Skeletal muscle tissue (tissue), 4 donors: ENCODE measurements around the gene GPD1. TPM values are rescaled to one million over a fixed set of nuclear protein-coding genes. Genes with fewer than 3 reads are reported as not detected.
"Not testable (repeated sequence)": the region's sequence is repeated elsewhere in the genome, so short reads cannot be mapped to it uniquely, and the experiment has no call there.

ENCODE experiments used
- H3K27ac ChIP-seq: one replicate; pipeline ENCODE4 v1.7.0; 2013; ENCODE audit warnings: mild to moderate bottlenecking, low read depth, low read length, inconsistent platforms
- H3K27me3 ChIP-seq, 3 donors: one replicate each; pipeline ENCODE4 v1.7.0; 2013; ENCODE audit warnings: low read length in 3 of 3; ENCODE audit not compliant: control insufficient read depth in 3 of 3, insufficient read depth in 3 of 3
- H3K36me3 ChIP-seq, 3 donors: one replicate each; pipeline ENCODE4 v1.7.0; 2013; ENCODE audit warnings: low read length in 3 of 3; ENCODE audit not compliant: control insufficient read depth in 3 of 3, insufficient read depth in 3 of 3
- H3K4me1 ChIP-seq, 3 donors: one replicate each; pipeline ENCODE4 v1.7.0; 2013; ENCODE audit warnings: low read length in 3 of 3, mild to moderate bottlenecking in 3 of 3; ENCODE audit not compliant: control insufficient read depth in 3 of 3, insufficient read depth in 3 of 3
- H3K4me3 ChIP-seq, 3 donors: one replicate each; pipeline ENCODE4 v1.7.0; 2013; ENCODE audit warnings: low read length in 3 of 3
- H3K9ac ChIP-seq, 3 donors: one replicate each; pipeline ENCODE4 v1.7.0; 2013; ENCODE audit warnings: low read length in 3 of 3, mild to moderate bottlenecking in 3 of 3, moderate library complexity in 2 of 3, low read depth in 1 of 3
- H3K9me3 ChIP-seq, 3 donors: one replicate each; pipeline ENCODE4 v1.7.0; 2013; ENCODE audit warnings: low read length in 3 of 3; ENCODE audit not compliant: control insufficient read depth in 3 of 3
- total RNA-seq: library from RNA; depleted of rRNA; stranded (reverse); fragments of >200 nt; gene quantifications from one replicate; pipeline ENCODE4 v1.2.3, GENCODE V29; 2014
- donor health status: Osteomylitis.

GPD1 gene
- total RNA-seq, 1 donor from 2014 or later, result 104 TPM

DNA sequence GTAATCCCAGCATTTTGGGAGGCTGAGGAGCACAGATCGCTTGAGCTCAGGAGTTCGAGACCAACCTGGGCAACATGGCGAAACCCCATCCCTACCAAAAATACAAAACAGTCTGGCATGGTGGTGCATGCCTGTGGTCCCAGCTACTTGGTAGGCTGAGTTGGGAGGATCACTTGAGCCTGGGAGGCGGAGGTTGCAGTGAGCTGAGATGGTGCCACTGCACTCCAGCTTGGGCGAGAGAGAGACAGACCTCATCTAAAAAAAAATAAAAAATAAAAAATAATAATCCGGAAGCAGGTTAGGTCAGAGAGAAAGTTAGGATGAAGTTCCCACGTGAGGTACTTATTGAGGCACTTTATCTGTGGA lies 19.4 kb upstream of the GPD1 start:
- Histone ChIP-seq H3K27ac (peak overlapping the region; percentile 78), H3K4me1 (peaks cover 9 to 19% (median 10%) of the 10 kb centered on the region in 3 donors), H3K4me3 (peak overlapping the region; percentile 81 to 97 (median 96)), H3K36me3 (peaks cover 10 to 24% (median 21%) of the 10 kb centered on the region in 3 donors), H3K9ac (peak overlapping the region; percentile 83 to 91 (median 91))
- not testable (repeated sequence) for H3K9me3 ChIP-seq, H3K27me3 ChIP-seq

DNA sequence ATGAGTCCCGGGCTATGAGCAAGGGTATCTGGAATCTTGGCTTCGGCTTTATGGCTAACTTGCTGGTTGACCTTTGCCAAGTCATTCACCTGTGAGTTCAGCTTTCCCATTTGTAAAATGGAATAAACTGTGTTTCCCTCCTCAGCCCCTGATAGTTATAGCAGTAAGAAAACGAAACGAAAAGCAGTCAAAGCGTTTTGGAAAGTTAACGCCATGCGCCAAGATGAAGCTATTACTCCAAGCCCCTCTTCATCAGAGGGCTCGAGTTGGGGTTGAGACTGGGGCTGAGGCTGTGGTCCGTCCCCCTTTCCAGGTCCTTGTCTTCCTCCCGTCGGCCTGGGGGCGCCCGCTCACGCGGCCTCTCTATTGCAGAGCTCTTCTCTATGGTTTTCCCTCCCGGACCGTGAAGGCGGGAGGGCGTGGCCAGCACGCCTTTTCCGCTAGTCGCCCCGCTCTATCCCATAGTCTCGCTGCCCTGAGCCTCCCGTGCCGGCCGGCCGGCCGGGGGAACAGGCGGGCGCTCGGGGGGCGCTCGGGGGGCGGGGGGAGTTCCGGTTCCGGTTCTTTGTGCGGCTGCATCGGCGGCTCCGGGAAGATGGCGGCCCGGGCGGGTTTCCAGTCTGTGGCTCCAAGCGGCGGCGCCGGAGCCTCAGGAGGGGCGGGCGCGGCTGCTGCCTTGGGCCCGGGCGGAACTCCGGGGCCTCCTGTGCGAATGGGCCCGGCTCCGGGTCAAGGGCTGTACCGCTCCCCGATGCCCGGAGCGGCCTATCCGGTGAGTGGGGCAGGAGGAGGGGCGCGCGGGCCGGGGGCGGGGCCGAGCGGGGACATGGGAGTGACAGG lies 18.8 kb upstream of the GPD1 start, which contains the start of gene SMARCD1:
SMARCD1 (plus strand) TSS at position 568 of the 840 bp plus-strand sequence; CDS start at position 596, 28 bp downstream.
- Histone ChIP-seq H3K36me3 (peaks cover 16 to 30% (median 27%) of the 10 kb centered on the region in 3 donors), H3K4me3 (peak within 1 kb of the TSS; percentile 81 to 97 (median 96)), H3K9ac (peak within 1 kb of the TSS; percentile 83 to 91 (median 91)), H3K4me1 (peaks cover 9 to 19% (median 10%) of the 10 kb centered on the region in 3 donors), H3K27ac (peak within 1 kb of the TSS; percentile 78), H3K9me3 (no peaks in the 10 kb centered on the region), H3K27me3 (no peaks in the 10 kb centered on the region)

DNA sequence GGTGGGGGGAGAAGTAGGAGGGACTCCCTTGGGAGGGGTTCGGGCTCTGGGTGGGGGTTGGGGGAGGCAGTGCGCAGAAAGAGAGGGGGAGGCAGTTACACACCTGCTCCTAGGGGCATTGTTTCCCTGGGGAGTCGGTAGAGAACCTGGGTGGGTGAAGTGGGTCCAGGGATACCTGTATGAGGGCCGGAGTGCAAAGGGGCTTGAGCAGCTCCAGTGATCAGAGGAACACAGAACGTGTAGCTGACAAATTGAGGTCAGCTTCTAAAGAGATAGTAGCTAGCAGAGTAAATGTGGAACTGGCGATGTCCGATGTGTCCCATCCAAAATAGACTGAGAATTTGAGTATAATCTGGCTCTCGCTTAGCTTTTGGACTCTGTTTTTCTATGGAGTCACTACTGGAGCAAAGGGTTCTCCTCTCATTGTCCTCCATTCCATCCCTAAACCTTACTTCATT lies 18.2 kb upstream of the GPD1 start:
- H3K36me3 ChIP-seq, result peaks cover 21 to 36% (median 33%) of the 10 kb centered on the region in 3 donors
- no peaks in the 10 kb centered on the region for H3K9me3 ChIP-seq
- peak overlapping the region; percentile 58 to 76 (median 61) for H3K9ac ChIP-seq
- H3K4me3 ChIP-seq, result peak overlapping the region; percentile 77 to 96 (median 83)
- peak overlapping the region; percentile 78 for H3K27ac ChIP-seq
- H3K4me1 ChIP-seq, result peaks cover 9 to 19% (median 10%) of the 10 kb centered on the region in 3 donors
- no peaks in the 10 kb centered on the region for H3K27me3 ChIP-seq

DNA sequence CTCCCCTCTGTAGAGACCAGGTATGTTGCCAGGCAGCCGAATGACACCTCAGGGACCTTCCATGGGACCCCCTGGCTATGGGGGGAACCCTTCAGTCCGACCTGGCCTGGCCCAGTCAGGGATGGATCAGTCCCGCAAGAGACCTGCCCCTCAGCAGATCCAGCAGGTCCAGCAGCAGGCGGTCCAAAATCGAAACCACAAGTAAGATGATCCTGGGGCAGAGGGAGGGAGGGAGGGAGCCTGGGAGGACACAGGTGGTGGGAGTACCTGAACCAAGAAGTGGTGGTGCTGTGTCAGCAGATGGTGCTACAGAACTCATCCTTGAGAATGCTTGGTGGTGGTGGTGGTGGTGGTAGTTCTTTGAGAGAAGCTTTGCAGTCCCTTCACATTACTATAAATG lies 17.7 kb upstream of the GPD1 start:
- peaks cover 21 to 38% (median 33%) of the 10 kb centered on the region in 3 donors for H3K36me3 ChIP-seq
- H3K4me3 ChIP-seq, result peak overlapping the region; percentile 77 to 96 (median 83)
- peak overlapping the region in 2 of 3 donors; percentile 58 to 61 for H3K9ac ChIP-seq
- peak overlapping the region; percentile 78 for H3K27ac ChIP-seq
- peaks cover 9 to 19% (median 10%) of the 10 kb centered on the region in 3 donors for H3K4me1 ChIP-seq
- no peaks in the 10 kb centered on the region for H3K9me3 ChIP-seq
- no peaks in the 10 kb centered on the region for H3K27me3 ChIP-seq

DNA sequence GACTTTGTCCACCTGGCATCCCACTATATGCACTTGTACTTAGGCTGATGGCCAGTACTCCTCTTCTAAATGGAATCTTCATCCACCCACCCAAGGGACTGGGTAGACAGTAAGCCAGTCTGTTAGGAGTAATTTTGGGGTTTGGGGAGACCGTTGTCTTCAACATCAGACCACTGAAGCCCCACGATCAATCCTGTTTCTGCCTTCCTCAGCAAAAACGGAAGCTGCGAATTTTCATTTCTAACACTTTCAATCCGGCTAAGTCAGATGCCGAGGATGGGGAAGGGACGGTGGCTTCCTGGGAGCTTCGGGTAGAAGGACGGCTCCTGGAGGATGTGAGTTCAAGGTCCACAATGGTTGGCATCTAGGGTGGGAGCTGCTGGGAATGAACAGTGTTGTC lies 16.7 kb upstream of the GPD1 start:
- Histone ChIP-seq H3K36me3 (peaks cover 24 to 46% (median 38%) of the 10 kb centered on the region in 3 donors), H3K4me3 (no peak overlapping the region), H3K9ac (no peak overlapping the region), H3K4me1 (peaks cover 9 to 19% (median 10%) of the 10 kb centered on the region in 3 donors), H3K27ac (no peak overlapping the region), H3K27me3 (no peaks in the 10 kb centered on the region), H3K9me3 (no peaks in the 10 kb centered on the region)

DNA sequence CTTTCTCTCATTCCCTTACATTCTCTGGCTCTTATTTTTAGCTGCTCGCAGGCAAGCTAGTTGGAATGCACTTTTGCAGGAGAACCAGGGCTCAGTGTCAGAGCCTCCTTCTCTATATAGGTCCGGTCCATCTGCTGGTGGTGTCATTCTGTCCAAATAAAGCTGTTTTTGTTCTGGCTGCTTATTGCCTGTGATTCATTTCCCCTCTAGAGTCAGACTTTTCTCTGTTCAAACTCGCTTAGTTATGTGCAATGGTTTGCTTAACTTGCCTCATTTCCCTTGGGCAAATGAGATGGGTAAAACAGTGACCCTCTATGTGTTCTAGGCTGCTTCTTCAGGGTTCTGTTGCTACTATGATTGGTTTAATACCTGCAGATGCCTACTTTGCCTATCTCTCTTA lies 15.8 kb upstream of the GPD1 start:
- no peak overlapping the region for H3K27ac ChIP-seq

DNA sequence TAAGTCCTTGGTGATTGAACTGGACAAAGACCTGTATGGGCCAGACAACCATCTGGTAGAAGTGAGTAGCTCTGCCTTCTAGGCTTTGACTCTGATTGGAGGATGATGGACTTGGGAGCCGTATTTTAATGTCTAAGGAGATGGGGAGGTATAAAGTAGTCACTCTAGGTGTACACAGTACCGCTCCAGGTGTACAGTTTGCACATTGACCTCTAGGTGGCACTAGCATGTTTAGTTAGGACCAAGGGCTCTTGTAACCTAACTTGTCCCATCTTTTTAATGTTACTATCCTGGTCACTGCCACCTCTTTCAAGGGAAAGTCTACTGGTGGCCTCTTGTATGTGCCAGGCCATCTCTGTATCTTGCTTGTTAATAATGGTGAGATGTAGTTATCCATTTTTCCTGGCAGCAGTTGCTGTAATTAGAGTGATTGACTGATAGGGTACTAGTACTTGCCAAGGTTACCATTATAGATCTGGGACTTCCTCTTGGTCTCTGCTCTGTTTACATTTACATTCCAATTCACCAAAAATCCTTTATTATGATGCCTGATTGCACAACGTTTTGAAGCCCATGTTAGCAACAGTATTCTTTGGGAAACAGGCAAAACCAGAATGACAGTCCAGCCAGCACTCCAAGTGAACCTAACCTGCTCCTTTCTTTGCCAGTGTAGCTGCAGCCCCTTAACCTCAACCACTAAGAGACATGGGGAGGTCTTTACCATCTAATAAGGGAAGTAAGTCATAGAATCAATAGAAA lies 15.1 kb upstream of the GPD1 start:
- H3K27me3 ChIP-seq, result no peaks in the 10 kb centered on the region
- H3K36me3 ChIP-seq, result peaks cover 26 to 53% (median 45%) of the 10 kb centered on the region in 3 donors
- peaks cover 9 to 19% (median 10%) of the 10 kb centered on the region in 3 donors for H3K4me1 ChIP-seq
- H3K9me3 ChIP-seq, result no peaks in the 10 kb centered on the region
- H3K4me3 ChIP-seq, result no peak overlapping the region
- no peak overlapping the region for H3K27ac ChIP-seq
- H3K9ac ChIP-seq, result no peak overlapping the region

More for the DNA sequence above, 15.8 kb upstream of the GPD1 start:
- no peaks in the 10 kb centered on the region for H3K27me3 ChIP-seq
- no peak overlapping the region for H3K4me3 ChIP-seq
- peaks cover 26 to 49% (median 42%) of the 10 kb centered on the region in 3 donors for H3K36me3 ChIP-seq
- peaks cover 9 to 19% (median 10%) of the 10 kb centered on the region in 3 donors for H3K4me1 ChIP-seq
- H3K9me3 ChIP-seq, result no peaks in the 10 kb centered on the region
- no peak overlapping the region for H3K9ac ChIP-seq

DNA sequence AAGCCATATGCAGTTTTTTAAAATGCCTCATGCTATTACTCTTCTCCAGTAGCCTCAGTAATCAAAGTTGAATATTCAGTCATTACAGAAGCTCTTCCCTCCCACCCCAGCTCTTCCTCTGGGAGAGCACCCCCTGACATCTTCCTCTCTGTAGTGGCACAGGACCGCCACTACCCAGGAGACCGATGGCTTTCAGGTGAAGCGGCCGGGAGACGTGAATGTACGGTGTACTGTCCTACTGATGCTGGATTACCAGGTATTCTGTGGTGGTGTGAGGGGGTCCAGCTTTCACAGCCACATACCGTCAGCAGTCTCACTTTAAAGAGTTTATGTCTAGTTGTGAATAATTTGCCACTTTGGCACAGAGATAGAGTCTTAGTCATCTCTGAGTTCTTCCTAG lies 14.1 kb upstream of the GPD1 start:
- Histone ChIP-seq H3K9me3 (no peaks in the 10 kb centered on the region), H3K4me3 (no peak overlapping the region), H3K27me3 (no peaks in the 10 kb centered on the region), H3K9ac (no peak overlapping the region), H3K36me3 (peaks cover 31 to 60% (median 54%) of the 10 kb centered on the region in 3 donors), H3K4me1 (peaks cover 7 to 19% (median 7%) of the 10 kb centered on the region in 3 donors), H3K27ac (no peak overlapping the region)

DNA sequence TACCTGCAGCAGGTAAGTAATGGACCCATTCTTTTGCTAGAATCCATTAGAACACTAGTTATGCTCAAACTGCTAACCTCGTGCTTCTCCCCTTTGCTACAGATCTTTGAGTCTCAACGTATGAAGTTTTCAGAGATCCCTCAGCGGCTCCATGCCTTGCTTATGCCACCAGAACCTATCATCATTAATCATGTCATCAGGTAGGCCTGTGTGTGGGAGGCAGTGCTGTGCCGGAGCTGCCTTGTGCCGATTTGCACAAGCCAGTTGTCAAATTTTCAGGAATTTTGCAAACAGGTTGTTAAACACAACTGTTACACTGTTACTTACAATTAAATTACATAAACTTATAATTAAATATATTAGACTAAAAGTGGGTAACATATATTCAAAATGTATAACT lies 13.4 kb upstream of the GPD1 start:
- Histone ChIP-seq H3K36me3 (peaks cover 33 to 63% (median 58%) of the 10 kb centered on the region in 3 donors), H3K27me3 (no peaks in the 10 kb centered on the region), H3K9me3 (no peaks in the 10 kb centered on the region), H3K4me3 (no peak overlapping the region), H3K4me1 (peaks cover 6 to 19% (median 7%) of the 10 kb centered on the region in 3 donors), H3K9ac (no peak overlapping the region), H3K27ac (no peak overlapping the region)
